Stromal cell of bone marrow (primary cell): ENCODE results near the gene PJA1.

Experiments used
- DNase-seq: peaks from one replicate; pipeline ENCODE4 v3.0.0-alpha.2; 2012; ENCODE audit warnings: low read depth

The PJA1 gene

DNA sequence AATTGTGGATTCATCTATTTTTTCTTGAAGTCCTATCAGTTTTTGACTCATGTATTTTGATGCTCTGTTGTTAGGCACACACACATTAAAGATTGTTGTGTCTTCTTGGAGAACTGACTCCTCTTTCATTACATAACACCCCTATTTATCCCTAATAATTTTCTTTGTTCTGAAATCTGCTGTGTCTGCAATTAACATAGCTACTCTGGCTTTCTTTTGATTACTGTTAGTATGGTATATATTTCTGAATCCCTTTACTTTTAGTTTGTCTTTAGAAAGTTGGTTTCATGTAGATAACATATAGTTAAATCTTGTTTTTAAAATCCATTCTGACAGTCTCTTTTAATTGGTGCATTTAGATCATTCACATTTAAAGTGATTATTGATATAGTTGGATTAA is 5.1 kb upstream of the PJA1 start:
- no peak for DNase-seq

DNA sequence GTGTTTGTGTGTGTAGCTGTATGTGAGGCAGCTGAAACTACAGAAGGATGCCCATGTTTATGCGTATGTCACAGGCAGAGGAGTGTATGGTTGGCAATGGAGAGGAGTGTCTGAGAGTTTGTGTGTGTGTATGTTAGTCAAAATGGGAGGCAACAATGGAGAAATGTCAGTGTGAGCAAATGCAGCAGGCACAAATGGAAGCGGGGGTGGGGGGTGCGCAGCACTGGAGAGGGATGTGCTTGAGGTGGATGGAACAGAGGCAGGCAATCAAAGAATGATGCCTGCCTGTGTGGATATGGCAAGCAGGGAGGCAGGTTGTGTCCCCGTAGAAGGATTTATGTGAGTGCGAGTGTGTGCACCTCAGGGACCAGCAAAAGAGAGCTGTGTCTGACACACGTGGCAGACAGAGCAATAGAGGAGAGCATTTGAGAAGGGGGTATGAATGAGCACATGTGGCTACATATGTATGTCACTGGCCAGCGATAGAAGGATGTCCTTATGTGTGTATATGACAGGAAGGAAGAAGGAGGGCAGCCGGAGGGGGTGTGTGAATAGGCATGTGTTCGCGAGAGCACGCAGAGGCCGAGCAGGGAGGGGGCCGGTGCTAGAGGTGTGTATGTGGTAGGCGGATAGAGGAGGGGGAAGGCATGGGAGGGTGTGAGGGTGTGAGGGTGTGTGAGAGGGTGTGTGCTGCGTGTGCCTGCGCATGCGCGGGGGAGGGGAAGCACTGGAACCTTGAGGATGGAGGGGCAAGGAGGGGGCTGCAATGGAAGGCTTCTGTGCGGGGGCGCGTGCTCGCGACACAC is 1.1 kb downstream of the PJA1 start:
- no peak for DNase-seq

DNA sequence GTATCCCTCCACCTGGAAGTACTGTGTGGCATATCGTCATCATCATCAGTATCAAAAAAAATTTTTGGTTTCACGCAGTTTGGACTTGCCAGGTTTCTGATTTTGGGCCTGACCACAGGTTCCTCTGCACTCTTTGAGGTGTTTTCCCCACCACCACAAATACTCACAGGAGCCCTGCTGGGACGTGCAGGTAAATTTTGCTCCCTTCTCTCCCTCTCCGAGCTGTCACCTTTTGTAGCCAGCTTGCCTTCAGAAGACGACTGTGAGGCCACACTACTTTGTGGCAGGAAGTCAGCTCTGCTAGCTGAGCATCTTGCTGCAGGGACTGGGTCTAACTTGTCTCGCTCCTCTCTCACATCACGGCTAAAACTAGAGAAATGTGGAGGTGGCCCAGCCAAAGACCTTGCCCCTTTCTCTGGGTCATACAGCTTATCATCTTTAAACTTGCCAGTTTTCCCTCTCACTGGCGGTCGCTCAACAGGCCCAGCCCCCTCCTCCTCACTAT is 2.8 kb downstream of the PJA1 start:
- DNase-seq, result no peak

DNA sequence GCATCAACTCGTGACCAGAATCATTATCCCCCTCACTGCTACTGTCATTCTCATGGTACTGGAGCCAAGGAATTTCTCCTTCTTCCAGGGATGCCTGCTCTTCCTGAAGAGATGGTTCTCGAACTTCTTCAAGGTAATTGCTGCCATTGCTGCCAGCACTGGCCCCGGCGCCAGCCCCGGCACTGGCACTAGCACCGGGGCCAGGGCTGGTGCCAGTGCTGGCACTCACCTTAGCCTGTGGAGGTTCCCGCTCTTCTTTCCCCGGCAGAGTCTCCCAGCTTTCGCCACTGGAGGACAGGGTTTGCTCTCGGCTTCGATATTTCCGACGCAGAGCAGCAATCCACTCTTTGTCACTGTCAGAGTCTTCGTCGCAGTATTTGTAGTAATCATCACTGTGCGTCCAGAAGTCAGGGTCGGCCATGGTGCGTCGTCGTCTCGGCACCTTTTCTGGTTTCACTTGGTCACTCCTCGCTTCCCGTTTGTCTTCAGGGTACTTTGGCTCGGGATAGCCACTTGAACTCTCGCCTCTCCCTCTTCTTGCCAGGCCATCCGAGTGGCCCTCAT is 3.4 kb downstream of the PJA1 start:
- no peak for DNase-seq

DNA sequence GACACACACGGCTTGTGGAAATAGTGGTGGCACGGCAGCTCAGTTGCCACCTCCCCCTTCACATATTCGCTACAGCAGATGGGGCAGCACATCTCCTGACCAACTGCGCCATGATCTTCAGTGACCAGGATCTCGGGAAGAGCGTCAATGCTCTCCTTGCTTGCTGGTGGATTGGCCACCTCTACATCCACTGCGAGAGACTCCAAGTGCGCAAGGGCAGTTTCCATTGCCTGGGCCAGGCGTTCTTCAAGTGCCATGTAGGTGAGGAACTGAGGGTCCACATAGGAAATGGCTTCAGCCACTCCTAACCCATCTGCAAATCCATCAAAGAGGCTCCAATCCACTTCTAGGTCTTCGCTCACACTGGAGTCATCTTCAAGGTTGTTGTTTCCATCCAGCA is 3.9 kb downstream of the PJA1 start:
- DNase-seq, result no peak

DNA sequence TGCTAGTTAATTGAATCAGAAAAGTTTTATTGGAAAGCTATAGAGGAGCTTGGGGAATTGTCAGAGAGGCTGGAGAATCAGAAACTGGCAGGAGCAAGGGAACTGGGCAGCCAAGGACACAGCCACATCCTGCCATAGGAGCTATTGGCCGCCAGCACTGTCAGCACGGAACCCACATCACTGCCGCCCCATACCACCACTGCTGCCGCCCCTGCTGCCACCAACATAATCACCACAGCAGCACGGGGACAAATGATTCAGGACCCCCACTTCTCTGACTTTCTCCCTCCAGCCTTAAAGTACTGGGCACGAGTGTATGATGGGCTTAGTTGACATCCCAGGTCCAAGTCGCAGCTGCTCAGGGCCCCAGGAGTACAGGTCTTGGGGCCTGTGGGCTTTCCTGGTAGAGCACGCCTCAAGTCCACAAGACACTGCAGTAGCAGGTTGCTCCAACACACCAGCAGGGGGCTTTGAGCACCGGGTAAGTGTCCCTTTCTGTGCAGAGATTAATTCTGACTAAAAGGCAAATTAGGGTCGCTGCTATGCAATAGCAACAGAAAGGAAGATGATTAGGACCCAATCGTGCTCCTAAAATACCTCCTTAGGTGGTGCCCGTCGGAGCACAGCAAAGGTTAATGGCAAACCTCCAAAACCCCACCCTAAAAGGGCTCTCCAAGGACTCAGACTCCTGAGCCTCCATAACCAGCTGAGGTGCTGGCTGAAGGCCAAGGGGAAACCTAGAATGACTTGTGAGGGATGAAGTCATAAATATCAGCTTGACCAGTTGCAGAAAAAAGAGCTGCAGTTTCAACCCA is 6.9 kb downstream of the PJA1 start:
- DNase-seq, result peak; percentile 49

DNA sequence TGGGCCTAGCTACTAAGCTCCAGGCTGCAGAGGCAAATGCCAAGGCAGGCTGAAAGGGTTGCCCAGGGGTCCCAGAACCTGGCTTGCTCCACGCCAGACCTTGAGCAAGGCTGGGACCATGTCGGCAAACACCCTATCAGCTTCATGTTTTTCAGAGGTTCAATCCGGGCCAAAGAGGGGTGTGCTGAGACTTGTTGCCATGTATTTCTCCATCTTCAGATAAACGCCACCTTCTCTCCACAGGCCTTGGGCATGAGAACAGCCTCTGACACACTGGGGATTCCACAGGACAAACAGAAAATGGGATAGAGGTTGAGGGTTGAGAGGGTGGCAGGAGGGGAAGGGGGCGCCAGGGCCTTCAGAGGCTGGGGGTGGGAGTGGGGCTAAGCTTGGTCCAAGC is 8.6 kb downstream of the PJA1 start:
- DNase-seq, result no peak

DNA sequence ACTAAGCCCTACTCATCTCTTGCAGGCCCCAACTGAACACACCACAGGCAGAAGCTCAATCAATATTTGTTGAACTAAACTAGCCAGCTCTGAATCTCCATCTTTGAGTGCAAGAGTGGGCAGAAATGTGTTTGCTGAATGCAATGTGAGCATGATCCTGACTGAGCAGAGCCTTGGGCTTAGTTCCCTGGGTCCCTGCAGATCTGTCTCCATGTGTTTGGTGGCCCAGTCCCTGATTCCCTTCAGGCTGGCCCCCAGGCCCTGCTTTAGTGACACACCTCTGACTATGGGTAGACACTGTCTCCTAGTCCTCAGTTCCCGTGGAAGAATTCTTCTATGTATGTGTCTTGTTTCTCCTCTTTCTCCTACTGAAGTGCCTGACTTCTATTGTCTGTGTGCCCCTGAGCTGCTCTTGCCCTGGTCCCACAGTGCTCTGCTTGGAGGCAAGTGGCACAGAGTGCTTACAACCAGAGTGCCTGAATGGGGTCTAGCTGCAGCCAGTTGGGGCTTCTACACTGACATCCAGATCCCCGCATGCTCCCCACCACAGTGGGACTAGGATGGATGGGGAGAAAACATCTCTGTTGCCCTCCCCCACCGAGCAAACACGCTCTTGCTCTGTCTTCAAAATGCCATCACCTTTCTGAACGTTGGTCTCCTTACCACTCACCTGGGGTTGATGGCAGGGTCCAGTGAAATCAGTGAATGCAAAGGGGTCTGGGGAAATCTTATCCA is 9.3 kb downstream of the PJA1 start:
- DNase-seq, result no peak

DNA sequence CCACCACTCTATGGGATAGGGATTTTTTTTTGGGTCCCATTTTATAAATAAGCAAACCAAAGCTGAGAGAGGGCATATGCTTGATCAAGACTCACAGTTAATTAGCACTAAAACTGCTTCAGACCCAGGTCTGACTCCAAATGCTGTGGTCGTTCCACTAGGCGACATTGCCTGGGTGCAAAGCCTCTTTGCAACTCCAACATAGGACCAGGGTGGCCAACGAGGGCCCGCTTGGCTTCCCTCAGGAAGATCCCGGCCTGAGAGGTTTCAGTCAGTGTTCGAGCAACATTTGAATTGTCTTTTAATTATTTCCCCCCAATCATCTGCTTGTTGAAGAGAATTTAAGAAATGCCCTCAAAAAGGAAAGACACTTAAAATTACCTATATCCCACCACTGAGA is 11.2 kb downstream of the PJA1 start:
- DNase-seq, result no peak

DNA sequence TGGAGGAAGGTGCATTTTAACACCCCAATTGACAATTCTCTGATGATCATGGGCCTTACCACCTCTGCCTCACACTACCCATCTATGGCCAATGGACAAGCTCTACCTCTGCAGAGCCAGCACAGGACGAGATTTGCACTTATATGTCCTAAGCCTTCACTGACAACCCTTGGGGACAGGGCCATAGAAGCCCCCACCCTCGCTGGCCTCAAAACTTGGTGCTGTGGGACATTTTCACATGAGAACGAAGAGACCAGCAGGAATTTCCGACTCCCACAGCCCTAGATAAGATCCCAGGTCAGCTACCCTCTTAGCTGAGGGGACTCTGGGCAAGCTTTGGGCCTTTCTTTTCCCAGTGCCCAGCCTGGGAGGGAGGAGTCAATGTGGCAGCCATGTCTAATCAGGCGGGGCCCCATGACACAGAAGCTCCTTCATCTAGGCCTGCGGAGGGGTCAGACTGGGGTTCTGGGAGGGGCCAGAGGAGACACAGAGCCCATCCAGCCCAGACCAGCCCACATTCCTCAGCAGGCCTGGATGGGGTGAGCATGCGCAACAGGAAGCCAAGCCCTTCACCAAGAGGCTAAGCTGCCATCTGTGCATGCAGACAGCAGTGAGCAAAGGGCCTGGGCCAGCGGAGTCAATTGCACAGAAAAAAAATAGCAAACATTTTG is 12.1 kb downstream of the PJA1 start:
- no peak for DNase-seq

DNA sequence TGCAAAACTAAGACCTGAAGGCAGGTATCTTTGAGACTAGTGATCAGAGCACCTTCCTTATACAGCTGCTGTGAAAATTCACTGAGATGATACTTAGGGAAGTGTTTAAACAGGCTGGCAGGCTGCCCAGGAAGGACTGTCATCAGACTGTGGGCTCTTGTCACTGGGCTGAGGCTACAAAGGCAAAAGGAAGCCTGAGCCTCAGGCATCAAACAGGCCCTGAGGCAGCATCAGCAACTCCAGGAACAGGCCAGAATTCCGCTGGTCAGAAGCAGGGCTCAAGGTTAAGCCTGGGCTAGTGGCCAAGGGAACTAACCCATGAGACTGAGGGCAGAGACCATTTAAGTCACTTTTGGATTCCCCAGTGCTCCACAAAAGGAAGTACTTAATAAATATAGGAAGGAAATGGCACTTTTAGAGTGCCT is 12.8 kb downstream of the PJA1 start:
- DNase-seq, result no peak

DNA sequence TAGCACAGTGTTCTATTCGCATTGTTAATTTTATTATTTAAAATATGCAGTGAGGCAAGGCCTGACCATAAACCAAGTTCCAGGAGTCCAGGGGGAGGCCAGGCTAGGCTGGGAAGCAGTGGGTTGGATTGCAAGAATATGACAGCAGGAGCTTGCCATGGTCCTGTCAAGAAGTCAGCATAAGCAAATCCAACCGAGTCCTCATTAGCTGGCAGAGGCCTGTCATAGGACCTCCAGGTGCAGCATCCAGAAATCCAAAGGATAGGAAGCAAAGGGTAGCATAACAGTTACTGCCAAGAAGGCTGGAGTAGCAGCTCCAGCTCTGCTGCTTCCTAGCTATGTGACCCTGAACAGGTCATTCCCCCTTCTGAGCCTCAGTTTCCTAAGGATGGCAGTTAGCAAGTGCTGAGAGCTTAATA is 13.4 kb downstream of the PJA1 start:
- DNase-seq, result no peak

DNA sequence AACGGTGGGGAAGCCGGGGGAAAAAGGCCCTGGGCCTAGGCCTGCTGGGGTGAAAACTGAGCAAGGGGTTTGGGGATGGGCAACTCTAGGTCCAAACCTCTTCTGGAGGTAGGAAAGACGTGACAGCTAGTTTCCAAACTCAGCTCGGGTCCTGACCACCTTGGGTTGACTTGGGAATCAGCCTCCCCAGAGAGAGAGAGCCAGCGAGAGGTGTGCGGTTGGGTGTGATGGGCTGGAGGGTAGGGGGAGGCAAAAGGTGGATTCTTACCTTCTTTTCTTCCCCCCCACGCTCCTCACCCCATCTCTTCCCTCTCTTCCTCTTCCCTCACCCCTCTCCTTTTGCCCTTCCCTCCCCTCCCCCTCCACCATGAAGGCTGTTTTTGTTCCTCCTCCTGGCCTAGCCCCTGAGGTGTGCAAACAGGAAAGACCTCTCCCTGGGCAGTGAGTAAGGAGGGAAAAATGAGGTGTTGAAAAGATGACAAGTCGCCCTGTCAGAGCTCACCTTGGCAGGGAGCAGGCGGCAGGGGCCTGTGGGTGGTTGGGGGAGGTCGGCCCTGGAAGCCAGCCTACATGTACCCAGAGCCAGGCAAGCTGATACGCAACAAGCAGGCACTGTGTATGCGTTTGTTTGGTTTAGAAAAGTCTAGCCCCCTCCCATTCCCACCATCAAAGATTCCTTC is 14.8 kb downstream of the PJA1 start:
- no peak for DNase-seq

DNA sequence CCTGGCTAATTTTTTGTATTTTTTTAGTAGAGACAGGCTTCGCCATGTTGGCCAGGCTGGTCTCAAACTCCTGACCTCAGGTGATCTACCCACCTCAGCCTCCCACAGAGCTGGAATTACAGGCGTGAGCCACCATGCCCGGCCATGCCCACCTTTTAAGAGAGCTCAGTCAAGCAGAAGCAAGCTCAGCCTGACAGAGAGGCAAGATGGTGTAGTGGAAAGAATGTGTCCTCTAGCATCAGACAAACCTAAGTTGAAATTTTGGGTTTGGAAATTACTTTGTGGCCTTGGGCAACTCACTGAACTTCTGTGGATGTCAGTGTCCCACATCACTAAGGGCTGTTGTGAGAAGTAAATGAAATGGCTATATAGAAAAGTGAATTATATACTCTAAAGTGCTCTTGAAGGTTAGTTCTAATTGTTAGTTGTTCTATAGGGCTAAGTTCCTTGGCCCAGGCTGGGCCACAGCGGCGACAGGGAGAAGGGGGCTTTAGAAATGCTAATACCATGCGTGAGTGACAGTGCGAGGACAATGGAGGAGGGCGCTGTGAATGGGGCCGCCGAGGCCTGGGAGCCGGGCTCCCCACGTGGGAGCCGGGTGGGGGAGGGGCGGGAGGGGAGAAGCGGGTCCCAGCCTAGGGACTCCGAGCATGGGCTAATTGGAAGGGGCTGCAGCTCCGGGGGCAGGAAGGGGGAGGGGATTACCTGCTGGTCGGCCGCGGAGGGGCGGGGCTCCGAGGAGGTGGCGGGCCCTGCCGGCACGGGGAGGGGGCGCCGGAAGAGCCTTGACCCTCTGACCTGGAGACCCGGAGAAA is 15.6 kb downstream of the PJA1 start:
- DNase-seq, result no peak

DNA sequence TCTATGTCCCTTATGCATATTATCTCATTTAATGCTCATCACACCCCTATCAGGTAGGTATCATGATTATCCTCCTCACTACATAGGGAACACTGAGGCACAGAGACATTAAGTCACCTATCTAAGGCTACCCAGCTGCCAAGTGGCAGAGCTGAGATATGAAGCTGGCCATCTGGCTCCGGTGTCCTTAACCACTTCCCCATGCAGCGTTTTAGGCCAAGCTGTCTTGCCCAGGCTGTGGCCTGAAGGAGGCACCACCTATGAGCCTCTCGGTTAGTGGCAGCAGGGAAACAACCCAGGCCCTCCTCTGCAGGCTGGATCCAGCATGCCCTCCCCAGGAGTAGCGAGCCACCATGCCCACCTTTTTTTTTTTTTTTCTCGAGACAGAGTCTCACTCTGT is 16.3 kb downstream of the PJA1 start:
- DNase-seq, result no peak

DNA sequence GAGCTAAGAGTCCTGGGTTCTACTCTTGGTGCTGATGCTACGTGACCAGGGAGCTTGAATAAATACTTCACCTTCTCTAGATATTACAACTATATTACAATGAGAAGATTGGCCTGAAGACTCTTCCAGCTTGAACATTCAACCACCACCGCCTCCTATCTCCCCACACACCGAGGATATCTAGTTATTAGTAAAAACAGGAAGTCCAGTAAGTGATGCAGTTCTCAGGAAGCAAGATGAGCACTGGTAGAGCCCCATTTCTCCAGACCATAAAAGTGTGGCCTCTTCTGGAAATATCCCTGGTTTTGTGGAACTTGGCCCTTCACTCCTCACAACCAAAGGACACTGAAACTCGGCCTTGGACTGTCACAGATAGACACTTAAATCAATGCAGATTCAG is 18.5 kb downstream of the PJA1 start:
- no peak for DNase-seq

DNA sequence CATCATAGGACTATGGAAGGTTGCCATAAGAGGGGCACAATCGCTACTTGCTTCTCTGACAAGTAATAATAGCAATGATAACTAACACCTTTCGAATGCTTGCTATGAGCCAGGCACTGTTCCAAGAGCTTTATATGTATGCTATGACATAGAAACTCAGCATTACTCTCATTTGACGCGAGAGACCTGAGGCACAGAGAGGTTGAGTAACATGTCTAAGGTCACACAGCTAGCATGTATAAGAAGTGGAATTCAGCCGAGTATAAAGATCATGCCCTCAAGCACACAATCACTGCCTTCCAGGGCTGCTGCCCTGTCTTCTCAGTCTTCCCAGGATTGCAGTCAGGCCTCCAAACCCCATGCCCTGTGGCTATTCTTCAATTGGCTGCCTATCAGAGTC is 19.5 kb downstream of the PJA1 start:
- DNase-seq, result no peak

DNA sequence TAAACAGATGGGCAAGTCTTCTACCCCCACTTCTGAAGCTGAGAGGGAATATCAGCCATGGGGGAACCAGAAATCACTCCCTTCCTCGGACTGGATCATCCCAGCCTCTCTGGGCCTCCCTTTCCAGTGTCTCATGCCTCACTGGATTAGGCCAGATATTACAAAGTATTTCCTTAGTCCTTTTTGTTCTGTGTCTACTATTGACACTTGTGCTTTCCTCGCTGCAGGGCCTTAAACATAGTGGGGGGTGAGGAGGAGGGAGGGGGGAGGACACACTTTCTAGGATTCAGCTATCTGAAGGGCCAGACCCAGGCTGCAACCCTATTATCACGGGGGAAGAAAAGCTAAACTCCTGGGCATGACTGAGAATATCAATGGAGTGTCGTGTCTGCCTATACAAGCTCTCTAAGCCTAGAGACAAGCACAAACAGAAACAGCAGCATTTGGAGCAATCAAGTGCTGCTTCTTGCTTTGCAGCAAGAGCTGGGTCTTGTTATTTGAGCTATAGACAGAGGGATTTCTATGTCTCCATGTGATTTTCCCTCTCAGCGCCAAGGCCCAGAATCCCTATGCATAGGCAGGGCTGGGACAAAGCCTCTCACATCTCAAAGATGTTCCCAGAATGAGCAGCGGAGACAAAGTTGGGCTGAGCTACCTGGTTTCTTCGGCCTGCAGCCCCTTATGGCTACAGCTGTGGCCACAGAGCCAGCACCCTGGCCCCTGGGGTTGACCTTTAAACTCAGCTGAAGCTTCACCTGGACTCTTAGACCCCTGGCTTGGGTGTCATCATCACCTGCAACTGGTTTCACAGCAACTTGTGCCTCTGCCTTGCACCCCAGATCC is 20.2 kb downstream of the PJA1 start:
- no peak for DNase-seq

DNA sequence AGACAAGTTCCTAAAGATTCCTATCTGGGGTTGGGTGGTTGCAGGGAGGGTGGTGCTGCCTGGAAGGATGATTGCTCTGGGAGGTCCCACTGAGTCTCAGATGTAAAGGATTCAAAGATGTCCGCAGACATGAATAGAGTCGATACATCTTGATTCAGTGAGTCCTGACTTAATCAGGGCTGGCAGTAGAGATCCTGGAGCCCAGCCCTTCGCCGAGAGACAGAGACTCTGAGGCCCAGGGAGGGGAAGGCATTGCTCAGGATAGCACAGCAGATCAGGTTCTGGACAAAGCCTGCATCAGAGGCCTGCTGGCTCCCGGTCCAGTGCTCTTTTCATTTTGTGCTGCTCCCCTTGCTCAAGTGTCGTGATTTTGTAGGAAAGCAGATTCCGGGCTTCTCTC is 21.7 kb downstream of the PJA1 start:
- no peak for DNase-seq
